Gastrocnemius medialis (tissue), 4 donors: ENCODE data around the gene ATXN1. TPM values are rescaled to one million over a fixed set of nuclear protein-coding genes. Genes with fewer than 3 reads are reported as not detected.

Experiments used
- ATAC-seq, 2 donors: fragments of 150-250 bp; one replicate each; pipeline ENCODE4 v1.9.1; 2016
- DNase-seq, 2 donors: peaks; one replicate each; pipeline ENCODE4 v3.0.0-alpha.2; 2019
- H3K27ac ChIP-seq, 4 donors: fragments of 200-600 bp; sonication (generic); 1 replicate in 1 of 4; 2 replicates in 3 of 4; pipeline ENCODE4 v1.5.1; 2016 to 2018; ENCODE audit warnings: mild to moderate bottlenecking in 2 of 4, moderate library complexity in 1 of 4
- H3K27me3 ChIP-seq, 3 donors: fragments of 200-600 bp; sonication (generic) in 2 of 3; 1 replicate in 1 of 3; 2 replicates in 2 of 3; pipeline versions ENCODE4 v1.5.1 to v1.6.0; 2016 to 2019; ENCODE audit warnings: mild to moderate bottlenecking in 1 of 3, moderate library complexity in 1 of 3
- H3K36me3 ChIP-seq, 2 donors: fragments of 200-600 bp; sonication (generic) in 1 of 2; one replicate each; pipeline ENCODE4 v1.5.1; 2017 to 2018
- H3K4me1 ChIP-seq, 2 donors: fragments of 200-600 bp; sonication (generic) in 1 of 2; one replicate each; pipeline ENCODE4 v1.5.1; 2016 to 2017; ENCODE audit warnings: mild to moderate bottlenecking in 2 of 2
- H3K4me3 ChIP-seq, 4 donors: fragments of 200-600 bp; sonication (generic) in 3 of 4; 1 replicate in 1 of 4; 2 replicates in 3 of 4; pipeline ENCODE4 v1.5.1; 2016 to 2019; ENCODE audit warnings: mild to moderate bottlenecking in 2 of 4
- H3K9me3 ChIP-seq, 3 donors: fragments of 200-600 bp; sonication (generic) in 2 of 3; 1 replicate in 1 of 3; 2 replicates in 2 of 3; pipeline ENCODE4 v1.5.1; 2016 to 2019
- POLR2A ChIP-seq, 2 donors: fragments of 450-650 bp; IDR thresholded peaks; one replicate each; pipeline ENCODE4 v1.6.1; 2017; ENCODE audit warnings: antibody characterized with exemption in 2 of 2, mild to moderate bottlenecking in 2 of 2, moderate library complexity in 2 of 2
- in situ Hi-C, 4 donors: fragments of 200-750 bp; cut with MboI; loops; one replicate each; pipeline versions ENCODE4 v1.15.0 to v1.8.0; 2017; ENCODE audit warnings: low sequenced_read_pairs in 4 of 4
- intact Hi-C: fragments of 100-400 bp; cut with DNase I; formaldehyde crosslinking; loops from one replicate; pipeline ENCODE4 v1.15.1; 2023; ENCODE audit warnings: low total_unique reads
- total RNA-seq, 4 donors: library from RNA; depleted of rRNA; stranded (reverse); fragments of >200 nt; gene quantifications; one replicate each; pipeline versions ENCODE4 v1.1.0 to v1.2.3, GENCODE V29; 2016
- TF ChIP-seq, protein P1 (sequence below), 5 experiments: fragments of 450-650 bp in 3 of 5; fragments of 200-600 bp in 2 of 5; sonication (generic) in 2 of 5; IDR thresholded peaks in 4 of 5; conservative IDR thresholded peaks in 1 of 5; 1 replicate in 4 of 5; 2 replicates in 1 of 5; pipeline ENCODE4 v1.5.1; 2016 to 2019; ENCODE audit warnings: antibody characterized with exemption in 5 of 5, mild to moderate bottlenecking in 3 of 5, moderate library complexity in 3 of 5

ATXN1 gene
- total RNA-seq, 4 donors from 2014 or later, result 21.8 to 42.9 (median 33.1) TPM

DNA sequence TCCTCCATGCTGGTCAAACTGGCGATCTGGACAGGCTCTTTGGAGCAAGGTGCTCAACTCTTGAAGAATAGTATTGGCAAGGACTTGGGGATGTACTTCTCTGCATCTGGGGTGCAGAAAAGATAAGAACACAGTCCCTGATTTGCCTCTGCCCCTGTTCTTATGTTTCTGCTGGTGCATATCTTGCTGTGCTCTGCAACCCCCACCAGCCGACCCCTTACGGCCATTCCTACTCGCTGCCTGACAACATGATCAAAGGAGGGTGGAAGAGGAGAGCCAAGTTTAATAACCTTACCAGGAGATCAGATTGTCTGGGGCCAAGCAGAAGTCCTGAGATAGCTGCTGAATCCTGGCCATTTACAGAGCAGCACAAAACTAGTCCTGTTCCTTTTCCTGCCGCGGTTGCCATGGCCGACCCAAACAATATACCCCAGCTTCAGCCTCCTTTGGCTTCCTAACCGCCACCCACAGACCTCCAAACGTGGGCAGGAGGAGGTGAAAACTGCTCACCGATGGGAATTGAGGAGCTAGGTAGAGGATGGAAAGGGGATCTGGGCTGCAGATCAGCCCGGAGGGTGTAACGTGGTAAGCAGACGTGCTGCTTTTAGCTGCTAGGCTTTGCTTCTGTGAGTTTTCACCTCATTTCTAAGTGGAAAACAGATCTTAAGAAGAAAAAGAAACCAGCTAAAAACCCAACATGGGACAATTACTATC lies 60.9 kb downstream of the ATXN1 start:
- H3K27me3 ChIP-seq, result no peaks in the 10 kb centered on the region
- TF ChIP-seq POLR2A (IDR thresholded peaks at IDR 0.05), result no peak
- TF ChIP-seq, protein P1, sequence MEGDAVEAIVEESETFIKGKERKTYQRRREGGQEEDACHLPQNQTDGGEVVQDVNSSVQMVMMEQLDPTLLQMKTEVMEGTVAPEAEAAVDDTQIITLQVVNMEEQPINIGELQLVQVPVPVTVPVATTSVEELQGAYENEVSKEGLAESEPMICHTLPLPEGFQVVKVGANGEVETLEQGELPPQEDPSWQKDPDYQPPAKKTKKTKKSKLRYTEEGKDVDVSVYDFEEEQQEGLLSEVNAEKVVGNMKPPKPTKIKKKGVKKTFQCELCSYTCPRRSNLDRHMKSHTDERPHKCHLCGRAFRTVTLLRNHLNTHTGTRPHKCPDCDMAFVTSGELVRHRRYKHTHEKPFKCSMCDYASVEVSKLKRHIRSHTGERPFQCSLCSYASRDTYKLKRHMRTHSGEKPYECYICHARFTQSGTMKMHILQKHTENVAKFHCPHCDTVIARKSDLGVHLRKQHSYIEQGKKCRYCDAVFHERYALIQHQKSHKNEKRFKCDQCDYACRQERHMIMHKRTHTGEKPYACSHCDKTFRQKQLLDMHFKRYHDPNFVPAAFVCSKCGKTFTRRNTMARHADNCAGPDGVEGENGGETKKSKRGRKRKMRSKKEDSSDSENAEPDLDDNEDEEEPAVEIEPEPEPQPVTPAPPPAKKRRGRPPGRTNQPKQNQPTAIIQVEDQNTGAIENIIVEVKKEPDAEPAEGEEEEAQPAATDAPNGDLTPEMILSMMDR (IDR thresholded peaks at IDR 0.05 in 4 of 5, conservative IDR thresholded peaks at IDR 0.05 in 1 of 5), result no peak
- no peaks in the 10 kb centered on the region for H3K36me3 ChIP-seq
- no peaks in the 10 kb centered on the region for H3K9me3 ChIP-seq
- DNase-seq (no peak), ATAC-seq (peak in 1 of 2 donors; percentile 18)
- peak overlapping the region; percentile 37 to 59 (median 46) for H3K27ac ChIP-seq
- peaks cover 48 to 51% of the 10 kb centered on the region in 2 donors for H3K4me1 ChIP-seq
- intact Hi-C loops (no loop called here), in situ Hi-C loops (no loop called here)
- peak overlapping the region in 3 of 4 donors; percentile 19 to 52 (median 35) for H3K4me3 ChIP-seq

DNA sequence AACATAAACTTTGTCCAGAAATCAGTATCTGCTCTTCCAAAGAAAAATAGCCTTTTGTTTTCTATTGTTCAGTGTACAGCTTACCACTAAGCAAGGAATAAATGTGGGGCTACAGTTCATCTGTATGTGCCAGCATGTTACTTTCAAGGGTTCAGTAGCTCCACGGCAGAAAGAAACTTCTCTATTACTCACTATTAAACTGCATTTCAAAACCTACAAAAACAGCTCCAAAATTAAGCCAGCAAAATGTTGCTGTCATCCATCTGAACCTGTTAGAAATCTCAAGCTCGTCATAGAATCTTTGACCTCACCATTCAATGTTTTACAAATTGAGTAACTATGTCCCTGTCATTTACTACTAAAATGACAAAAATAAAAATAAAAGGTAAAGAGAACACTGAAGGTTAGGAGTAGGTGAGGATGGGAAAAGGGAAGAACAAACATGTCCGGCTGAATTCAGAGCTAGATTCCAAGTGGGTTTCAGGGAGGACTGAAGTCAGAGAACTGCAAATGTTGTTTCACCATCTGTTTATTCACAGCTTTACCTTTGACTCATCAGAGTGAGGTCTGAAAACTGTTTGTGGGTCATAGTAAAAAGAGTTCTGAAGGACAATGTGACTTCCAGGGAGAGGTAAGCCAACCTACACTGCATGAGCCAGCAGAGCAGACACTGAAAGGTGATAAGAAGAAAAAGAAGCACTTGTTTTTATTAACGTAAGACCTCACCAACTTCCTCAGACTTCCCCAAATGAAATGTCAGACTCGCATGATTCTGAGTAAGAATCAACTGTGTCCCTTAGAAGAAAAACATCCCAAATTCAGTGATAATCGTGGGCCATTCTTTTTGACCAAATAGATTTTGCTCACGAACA lies 62.0 kb downstream of the ATXN1 start:
- peak; percentile 89 to 96 for ATAC-seq
- peak overlapping the region; percentile 40 to 59 (median 54) for H3K27ac ChIP-seq
- no peak for DNase-seq
- no peaks in the 10 kb centered on the region for H3K36me3 ChIP-seq
- intact Hi-C loops (loop anchor here (1.0 kb wide), 1 partner anchor 16 kb away; no protein-coding TSS in a partner anchor), in situ Hi-C loops (no loop called here)
- peaks cover 40 to 43% of the 10 kb centered on the region in 2 donors for H3K4me1 ChIP-seq
- TF ChIP-seq, protein P1 (IDR thresholded peaks at IDR 0.05 in 4 of 5, conservative IDR thresholded peaks at IDR 0.05 in 1 of 5), result no peak
- no peak for TF ChIP-seq POLR2A (IDR thresholded peaks at IDR 0.05)
- no peaks in the 10 kb centered on the region for H3K27me3 ChIP-seq
- no peaks in the 10 kb centered on the region for H3K9me3 ChIP-seq
- no peak overlapping the region for H3K4me3 ChIP-seq

DNA sequence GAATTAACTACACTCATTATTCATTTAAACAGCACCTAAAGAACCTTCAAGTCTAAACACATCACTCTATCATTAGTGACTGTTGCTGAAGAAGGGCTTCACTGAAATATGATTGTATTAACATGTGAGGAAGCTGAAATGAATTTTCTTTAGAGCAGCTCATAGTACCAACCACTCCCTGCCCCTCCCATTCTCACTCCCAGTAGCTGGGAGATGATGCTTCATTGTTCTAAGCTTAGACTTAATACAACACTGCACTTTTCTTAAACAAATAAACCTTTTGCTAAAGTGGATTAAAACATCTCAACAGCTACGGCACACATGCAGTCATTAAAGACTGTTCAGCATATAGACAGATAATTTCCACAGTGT lies 63.1 kb downstream of the ATXN1 start:
- Histone ChIP-seq H3K4me1 (peaks cover 32 to 36% of the 10 kb centered on the region in 2 donors), H3K27ac (peak overlapping the region in 1 of 4 donors; percentile 12), H3K9me3 (no peaks in the 10 kb centered on the region), H3K36me3 (no peaks in the 10 kb centered on the region), H3K4me3 (no peak overlapping the region), H3K27me3 (no peaks in the 10 kb centered on the region)
- ATAC-seq (no peak), DNase-seq (no peak)
- in situ Hi-C loops (no loop called here), intact Hi-C loops (no loop called here)
- TF ChIP-seq POLR2A (IDR thresholded peaks at IDR 0.05), result no peak
- TF ChIP-seq, protein P1 (IDR thresholded peaks at IDR 0.05 in 4 of 5, conservative IDR thresholded peaks at IDR 0.05 in 1 of 5), result no peak

DNA sequence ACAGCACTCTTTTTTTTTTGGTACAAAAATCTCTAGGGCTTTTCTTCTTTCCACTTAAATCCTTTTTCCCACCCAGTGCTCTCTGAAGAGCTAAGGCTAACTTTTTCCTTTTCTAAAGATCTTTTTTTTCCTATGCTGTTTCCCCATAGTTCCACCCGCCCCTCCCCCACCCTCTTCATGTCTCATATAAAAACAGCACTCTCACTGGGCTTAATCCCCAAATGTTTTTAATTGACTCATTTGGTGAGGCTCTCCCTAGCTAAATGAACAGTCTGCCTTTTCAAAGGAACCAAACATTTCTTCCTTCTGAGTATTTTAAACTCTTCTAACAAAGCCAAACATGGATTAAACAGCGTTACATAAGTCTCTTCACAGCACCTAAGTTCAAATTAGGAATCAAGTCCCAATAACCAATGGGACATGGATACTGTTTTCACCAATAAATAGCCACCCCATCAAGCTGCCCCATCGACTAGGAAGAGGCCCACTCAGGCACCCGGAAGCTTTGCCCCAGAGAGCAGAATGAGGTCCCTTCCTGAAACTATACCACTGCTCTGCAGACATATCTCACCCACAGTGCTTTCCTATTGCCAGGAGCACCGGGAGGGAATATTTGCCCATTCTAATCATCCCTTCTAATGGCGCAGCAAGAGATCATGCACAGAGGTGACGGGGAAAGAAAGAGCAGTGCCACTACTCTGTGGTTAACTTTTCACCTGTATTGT lies 63.7 kb downstream of the ATXN1 start:
- no peaks in the 10 kb centered on the region for H3K9me3 ChIP-seq
- ATAC-seq (no peak), DNase-seq (no peak)
- intact Hi-C loops (no loop called here), in situ Hi-C loops (no loop called here)
- no peak overlapping the region for H3K27ac ChIP-seq
- H3K4me3 ChIP-seq, result no peak overlapping the region
- H3K36me3 ChIP-seq, result no peaks in the 10 kb centered on the region
- TF ChIP-seq, protein P1 (IDR thresholded peaks at IDR 0.05 in 4 of 5, conservative IDR thresholded peaks at IDR 0.05 in 1 of 5), result no peak
- no peak for TF ChIP-seq POLR2A (IDR thresholded peaks at IDR 0.05)
- no peaks in the 10 kb centered on the region for H3K27me3 ChIP-seq
- H3K4me1 ChIP-seq, result peaks cover 32 to 36% of the 10 kb centered on the region in 2 donors
